NCI-H146 treated with DMSO at 0.1 percent for 48 hours (cell line): ENCODE measurements around the gene EFL1.
A peak's percentile ranks its signal among the peaks of the same experiment; 100 is the strongest.
"Not testable (repeated sequence)": the region's sequence is repeated elsewhere in the genome, so short reads cannot be mapped to it uniquely, and the experiment has no call there.

Experiments used
- DNase-seq: peaks from one replicate; lab custom pipeline; 2025; ENCODE audit not compliant: unreplicated experiment; lab: John Stamatoyannopoulos, UW

EFL1 gene

DNA sequence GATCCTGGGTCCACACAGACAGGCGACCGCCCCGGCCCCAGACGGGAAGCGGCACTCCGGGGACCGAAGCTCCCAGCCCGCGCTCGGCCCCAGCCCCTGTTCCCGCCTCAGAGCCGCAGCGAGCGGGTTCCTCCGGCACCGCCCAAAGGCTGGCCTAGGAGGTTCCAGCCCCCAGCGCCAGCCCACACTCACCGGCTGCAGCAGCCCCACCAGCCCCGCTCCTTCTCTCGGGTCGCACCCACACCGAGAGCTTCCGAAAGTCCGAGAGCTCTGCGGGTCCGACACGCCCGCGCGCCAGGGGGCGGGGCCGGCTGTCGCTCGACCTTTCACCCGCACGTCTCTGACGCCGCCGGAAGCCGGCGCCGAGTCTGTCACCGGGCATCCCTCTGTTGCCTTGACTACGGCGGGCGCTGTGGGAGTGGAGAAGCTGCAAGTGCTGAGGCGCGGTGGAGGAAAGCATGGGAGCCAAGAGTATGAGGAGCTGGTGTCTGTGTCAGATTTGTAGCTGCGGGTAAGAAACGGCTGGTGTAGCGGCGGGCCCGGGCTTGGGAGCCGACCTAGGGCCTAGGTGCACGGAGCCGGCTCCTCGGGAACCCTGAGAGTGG lies at the start of gene EFL1, which contains the start of gene SAXO2:
Gene EFL1 (minus strand): TSS at position 313 of the 605 bp plus-strand sequence. CDS start 956 bp downstream, outside the sequence.
Gene SAXO2 (plus strand): TSS at position 397 of the 605 bp plus-strand sequence. CDS start 62 bp downstream, at position 459.
- peak; percentile 61 for DNase-seq

DNA sequence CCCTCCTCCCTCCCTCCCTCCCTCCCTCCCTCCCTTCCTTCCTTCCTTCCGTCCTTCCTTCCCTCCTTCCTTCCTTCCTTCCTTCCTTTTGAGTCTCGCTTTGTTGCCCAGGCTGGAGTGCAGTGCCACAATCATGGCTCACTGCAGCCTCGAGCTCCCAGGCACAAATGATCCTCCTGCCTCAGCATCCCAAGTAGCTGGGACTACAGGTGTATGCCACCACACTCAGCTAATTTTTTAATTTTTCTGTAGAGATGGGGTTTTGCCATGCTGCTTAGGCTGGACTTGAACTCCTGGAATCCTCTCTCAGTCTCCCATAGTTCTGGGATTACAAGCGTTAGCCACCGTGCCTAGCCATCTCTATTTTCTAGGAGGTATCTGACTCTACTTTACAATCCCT lies 48.8 kb upstream of the EFL1 start:
- DNase-seq: not testable (repeated sequence)

DNA sequence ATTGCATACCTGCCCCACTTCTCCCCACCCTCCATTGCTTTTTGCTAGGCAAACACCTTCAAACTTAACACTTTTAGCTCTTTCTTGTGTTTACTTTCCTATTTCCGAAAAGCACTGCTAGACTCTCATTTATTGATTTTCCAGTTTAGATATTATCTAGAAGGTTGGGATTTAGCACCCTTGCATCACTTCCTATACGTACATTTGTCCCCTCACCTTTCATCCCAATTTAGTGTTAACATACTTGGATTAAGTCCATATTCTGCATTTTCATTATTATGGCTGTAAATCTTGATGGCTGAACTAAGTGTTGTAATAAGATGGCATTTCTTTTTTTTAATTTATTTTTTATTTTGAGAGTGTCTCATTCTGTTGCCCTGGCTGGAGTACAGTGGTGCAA lies 47.3 kb upstream of the EFL1 start:
- no peak for DNase-seq

DNA sequence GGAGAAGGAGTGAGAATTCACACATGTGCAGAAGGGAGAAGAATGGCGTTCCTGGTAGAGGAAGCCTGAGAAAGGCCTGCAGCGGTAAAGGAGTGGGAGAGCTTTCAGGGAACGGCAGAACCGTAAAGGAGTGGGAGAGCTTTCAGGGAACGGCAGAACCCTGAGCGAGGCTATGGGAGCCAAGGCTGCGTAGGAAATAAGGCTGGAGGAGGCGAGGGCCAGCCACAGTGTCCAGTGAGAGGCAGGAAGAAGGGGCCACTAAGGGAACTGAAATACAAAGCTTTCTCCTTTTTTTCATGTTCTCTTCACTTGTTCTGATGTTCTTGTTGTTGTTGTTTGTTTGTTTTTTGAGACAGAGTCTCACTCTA lies 45.2 kb upstream of the EFL1 start:
- DNase-seq: no peak

DNA sequence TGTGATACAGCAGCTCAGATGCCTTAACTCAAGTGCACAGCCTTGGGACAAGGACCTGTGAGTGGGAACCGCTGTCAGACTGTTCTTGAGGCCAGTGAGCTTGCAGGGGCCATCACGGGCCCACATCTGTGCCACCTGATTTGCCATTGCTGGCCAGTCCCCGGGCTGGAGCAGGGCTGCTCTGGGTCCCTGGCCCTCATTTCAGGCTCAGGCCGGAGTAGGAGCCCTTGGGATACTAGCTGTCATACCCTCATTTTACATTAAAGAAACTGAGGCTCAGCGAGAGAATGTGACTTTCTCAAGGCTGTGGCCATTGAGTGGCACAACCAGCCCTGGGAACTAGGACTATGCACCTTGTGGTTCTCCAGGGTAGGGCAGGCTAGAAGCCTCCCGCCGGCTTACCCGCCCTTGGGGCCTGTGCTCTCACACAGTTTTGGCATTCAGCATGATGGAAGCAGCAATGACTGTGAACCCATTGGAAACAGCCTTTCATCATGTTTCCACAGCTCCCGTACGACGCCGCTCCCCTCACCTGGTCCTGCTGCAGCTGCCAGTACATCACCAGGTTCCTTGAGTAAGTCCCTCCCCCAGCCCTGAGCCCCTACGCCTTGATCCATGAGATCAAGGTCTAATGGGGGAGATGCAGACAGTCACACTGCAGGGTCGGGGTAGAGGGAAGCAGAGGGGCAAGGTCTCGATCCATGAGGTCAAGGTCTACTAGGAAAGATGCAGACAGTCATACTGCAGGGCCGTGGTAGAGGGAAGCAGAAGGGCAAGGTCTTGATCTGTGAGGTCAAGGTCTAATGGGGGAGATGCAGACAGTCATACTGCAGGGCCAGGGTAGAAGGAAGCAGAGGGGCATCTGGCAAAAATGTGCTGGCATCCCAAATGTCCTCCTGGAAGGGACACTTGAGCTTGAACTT lies 44.5 kb upstream of the EFL1 start:
- no peak for DNase-seq

DNA sequence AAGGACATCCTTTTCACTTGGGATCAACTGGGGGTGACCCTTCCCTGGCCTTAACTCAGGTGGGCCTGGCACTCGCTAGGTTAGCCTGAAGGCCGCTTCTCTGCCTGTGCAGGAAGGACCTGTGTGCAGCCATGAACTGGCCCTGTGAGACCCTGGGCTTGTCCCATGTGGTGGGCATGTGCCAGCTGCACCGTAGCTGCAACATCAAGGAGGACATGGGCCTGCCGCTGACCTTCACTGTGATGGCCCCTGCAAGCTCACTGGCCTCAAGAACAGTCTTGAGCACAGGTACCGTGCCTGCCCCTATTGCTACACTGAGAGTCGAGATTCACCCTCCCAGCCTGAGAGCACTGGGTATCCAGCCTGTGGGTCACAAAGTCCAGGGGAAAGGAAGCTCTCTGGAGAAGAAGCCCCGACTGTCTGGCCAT lies 43.1 kb upstream of the EFL1 start:
- no peak for DNase-seq

DNA sequence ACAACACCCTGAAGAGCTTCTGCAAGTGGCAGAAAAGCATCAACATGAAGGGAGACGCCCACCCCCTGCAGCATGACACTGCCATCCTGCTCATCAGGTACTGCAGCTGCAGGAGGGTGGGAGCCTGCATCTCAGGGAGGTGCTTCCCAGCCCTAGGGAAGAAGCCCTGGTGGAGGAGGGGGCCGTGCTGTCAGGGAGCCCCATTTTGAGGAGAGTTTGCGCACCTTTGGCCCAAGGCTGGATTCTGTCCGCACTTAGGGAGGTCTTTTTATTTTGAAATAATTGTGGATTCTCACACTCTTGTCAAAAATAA lies 42.2 kb upstream of the EFL1 start:
- no peak for DNase-seq

DNA sequence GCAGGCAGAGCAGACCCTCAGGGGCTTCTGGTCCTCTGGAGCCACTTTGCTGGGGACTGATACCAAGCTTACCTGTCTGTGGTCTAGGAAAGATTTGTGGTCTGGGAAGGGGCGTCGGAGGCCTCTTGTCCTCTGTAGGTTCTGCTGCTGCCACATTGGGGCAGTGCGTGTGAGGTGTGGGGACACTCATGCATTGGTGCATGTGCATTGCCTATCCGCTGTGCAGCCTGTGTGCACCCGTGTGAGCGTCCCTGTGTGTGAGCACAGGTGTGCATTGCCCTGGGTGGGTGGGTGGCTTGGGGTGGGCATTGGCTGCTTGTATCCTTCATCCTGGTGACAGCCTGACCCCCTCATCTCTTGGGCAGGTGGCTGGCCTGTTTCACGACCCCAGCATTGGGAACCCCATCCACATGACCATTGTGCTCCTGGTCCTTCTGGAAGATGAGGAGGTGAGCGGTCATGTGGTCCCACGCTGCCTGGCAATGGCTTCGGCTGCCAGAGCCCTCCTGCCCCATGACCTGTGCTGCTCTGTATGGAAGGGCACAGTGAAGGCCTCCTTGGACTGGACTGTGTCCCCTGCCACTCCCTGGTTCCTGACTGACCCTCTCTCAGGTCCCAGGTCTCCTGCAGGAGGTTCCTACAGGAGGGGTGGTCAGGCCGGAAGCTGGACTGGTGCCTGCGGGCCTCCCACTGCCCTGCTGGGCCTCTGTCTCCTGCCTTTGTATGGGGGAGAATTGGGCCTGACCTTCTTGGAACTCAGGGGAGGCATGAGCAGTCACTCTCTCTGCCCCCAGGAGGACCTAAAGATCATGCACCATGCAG lies 41.6 kb upstream of the EFL1 start:
- DNase-seq: no peak

DNA sequence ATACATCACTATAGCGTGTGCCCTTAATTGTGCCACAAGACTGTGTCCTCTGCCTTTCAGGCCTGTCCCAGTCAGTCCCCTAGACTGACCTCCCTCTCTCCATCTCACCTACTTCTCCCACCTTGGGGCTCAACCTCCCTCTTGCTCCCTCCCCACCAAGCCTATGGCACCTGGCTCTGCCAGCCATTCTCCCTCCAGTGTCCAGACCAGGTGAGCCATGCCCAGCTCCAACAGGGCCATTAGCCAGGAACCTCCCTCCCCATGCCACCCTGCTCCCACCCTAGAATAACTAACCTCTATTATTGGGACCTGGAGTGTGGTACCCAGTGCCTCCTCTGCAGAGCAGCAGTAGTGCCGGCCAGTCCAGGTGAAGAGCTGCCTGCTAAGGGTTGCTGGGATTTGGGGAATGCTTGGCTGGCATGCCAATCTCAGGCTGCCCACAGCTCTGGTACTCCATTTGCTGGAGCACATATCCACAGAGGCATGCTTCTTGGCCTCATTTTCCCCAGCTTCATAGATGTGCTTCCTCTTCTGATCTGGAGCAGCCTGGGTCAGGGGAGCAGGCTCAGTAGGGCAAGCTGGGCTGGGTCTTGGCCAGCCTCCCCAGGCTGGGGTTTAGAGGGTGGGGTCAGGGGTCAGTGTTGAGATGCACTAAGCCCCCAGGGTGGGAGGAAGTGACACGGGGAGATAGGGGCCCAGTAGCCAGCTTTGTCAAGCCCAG lies 38.9 kb upstream of the EFL1 start:
- DNase-seq: no peak

DNA sequence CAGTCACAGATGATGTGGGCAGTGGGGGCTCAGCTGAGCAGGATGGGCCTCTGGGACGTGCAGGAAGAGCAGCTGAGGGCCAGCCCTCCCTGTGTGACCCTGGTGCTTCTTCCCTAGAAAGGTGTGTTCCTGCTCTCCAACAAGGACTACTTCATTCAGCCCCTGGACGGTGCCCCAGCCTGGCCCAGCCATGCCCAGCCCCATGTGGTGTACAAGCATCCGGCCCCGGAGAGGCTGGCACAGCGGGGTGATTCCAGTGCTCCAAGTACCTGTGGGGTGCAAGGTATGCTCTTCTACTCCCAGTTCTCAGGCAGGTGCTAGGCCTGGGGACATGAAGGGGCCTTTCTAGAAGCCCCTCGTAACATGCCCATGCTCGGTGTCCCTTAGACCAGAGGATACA lies 38.3 kb upstream of the EFL1 start:
- no peak for DNase-seq

DNA sequence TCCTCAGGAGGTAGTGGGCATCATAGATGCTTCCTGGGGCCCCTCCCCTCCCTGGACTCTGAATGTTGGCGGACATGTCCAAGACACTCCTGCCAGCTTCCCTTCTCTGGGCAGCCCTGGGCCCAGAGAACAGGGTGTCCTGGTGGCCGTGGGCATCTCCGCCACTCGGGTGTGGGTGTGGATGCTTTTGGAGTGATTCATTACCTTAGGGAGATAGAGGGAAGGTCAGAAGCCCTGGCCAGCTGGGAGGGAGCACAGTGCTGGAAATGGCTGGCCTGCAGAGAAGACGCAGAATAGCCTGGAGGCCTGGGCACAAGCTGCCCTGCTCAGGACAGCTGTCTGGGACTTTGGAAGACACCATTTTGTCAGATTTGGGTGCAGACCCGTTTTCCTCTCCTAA lies 37.8 kb upstream of the EFL1 start:
- not testable (repeated sequence) for DNase-seq

DNA sequence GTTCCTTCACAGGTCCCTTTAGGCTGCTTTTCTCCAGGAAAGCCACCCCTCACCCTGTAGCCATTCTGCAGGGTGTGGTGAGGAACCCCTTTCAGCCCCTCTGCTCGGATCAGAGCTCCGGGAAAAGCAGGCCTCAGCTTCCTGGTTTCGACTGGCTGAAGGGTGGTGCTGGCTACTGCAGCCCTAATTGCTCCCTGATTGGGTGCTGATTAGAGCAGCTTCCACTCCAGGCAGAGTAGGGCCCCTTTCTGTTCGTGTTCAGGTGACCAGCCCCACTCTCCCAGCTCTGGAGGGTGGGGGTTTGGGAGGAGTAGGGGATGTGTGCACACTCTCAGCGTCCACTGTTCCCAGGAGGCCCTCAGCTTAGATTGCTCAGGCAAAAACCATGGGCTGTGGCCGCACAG lies 37.0 kb upstream of the EFL1 start:
- not testable (repeated sequence) for DNase-seq

DNA sequence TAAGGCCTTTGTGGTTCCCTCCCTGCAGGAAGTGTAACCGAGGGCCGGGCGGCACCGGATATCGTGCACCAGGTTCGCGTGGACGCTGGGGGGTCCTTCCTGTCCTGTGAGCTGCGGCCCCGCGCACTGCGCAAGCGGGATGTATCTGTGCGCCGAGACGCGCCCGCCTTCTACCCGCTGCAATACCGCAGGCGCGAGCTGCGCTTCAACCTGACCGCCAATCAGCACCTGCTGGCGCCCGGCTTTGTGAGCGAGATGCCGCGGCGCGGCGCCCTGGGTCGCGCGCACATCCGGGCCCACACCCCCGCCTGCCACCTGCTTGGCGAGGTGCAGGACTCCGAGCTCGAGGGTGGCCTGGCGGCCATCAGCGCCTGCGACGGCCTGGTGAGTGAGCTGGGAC lies 36.0 kb upstream of the EFL1 start:
- DNase-seq: no peak

DNA sequence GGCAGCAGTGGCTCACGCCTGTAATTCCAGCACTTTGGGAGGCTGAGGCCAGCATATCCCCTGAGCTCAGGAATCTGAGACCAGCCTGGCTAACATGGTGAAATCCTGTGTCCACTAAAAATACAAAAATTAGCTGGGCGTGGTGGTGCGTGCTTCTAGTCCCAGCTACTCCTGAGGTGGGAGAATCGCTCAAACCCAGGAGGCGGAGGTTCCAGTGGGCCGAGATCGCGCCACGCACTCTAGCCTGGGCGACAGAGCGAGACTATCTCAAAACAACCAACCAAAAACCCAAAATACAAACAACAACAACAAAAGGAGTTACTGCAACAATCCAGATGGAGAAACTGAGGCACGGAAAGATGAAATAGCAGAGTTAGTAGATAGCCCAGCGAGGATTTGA lies 35.5 kb upstream of the EFL1 start:
- no peak for DNase-seq

DNA sequence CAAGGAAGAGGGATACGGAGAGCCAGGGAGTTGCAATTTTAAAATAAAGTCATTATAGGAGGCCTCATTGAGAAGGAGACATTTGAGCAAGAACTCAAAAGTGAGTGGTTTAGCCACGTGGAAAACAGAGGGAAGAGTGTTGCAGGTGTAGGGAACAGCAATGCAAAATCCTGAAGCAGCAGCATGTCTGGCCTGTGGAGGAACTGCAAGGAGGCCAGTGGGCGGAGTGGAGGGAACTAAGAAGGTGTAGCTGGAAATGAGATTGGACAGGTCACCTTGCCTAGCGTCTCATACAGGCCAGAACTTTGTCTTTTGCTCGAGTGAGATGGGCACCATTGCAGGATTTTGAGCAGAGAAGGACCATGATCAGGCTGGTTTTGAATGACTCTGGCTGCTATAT lies 35.0 kb upstream of the EFL1 start:
- DNase-seq: no peak

DNA sequence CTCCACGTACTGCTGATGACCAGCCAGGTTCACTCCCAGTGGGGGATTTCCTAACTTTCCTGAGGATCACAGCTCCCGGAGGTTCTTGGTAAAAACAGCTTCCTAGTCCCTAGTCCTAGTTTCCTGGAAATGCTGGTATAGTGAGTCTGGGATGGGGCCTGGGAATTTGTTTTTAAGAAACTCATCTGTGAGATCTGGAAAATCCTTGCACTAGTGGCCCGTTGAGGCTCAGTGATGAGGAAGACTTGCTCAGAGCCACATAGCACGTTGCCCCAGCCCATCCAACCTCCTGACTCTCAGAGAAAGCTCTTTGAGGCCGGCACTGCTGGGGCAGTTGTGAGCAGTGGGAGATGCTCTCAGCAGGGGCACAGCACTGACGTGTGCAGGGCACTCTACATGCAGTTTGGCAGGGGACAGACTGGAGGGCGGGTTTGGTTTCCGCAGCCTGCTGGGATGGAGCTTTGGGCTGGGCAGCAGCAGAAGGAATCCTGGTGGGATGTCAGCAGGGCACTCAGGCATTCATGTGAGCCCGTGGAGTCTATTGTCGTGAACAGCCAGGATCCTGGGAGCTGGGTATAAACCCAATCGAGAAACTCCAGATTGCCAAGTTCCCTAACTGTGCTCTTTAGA lies 31.6 kb upstream of the EFL1 start:
- peak; percentile 10 for DNase-seq

DNA sequence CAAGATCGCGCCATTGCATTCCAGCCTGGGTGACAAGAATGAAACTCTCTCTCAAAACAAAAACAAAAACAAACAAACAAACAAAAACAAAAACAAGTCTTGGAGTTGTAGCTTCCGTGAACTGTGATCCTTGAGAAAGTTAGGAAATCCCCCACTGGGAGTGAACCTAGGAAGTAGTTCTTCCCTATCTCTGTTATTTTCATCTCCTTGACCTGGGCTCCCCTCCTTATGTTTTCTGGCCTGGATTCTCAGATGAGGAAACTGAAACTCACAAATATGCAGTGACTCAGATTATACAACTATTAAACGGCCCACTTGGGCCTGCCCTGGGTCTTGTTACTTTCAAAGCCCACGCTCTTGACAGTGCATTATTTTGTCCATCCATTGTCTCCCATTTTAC lies 29.7 kb upstream of the EFL1 start:
- no peak for DNase-seq

DNA sequence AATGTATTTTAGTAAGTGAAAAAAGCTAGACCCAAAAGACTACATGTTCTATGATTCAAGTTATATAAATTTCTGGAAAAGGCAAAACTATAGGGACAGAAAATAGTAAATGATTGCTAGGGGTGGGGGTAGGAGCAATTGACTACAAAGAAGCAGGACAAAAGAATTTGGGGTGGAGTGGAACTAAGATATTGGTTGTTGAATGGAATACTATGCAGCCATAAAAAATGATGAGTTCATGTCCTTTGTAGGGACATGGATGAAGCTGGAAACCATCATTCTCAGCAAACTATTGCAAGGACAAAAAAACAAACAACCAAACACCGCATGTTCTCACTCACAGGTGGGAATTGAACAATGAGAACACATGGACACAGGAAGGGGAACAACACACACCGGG lies 25.7 kb upstream of the EFL1 start:
- DNase-seq: not testable (repeated sequence)

DNA sequence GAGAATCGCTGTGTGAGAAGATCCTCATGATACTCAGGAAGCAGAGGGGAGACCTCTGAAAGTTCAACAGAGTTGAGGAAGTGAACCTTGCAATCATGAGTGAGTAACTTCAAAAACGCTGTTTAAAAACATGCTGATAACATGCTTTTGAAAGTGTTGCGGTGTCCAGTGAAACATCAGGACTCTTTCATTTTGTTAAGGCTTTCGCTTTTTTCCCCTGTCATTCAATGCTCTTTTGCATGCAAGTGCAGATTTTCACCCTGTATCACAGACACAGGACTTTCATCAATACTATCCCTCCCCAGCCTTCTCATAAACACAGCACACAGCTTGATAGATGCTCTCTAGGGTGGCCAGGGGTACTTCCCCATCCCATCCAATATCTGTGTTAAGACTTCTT lies 23.9 kb upstream of the EFL1 start:
- not testable (repeated sequence) for DNase-seq

DNA sequence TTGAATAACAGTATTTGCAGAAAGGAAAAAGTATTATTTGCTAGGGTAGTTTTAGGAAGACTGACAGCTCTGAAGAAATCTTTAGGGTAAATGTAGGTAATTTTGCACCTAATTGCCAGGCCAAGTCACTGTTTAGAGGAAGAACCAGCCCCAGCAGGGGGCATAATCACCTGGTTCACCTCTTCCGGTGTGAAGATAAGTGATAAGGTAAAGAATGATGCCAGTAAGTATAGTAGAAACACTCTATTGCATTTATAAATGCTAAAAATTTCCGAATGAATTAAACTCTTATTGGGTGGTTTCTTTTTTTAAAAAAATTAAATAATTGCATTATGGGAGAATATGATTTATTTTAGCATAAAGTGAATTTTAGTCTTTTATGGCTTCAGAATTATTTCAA lies 21.8 kb upstream of the EFL1 start:
- DNase-seq: not testable (repeated sequence)

DNA sequence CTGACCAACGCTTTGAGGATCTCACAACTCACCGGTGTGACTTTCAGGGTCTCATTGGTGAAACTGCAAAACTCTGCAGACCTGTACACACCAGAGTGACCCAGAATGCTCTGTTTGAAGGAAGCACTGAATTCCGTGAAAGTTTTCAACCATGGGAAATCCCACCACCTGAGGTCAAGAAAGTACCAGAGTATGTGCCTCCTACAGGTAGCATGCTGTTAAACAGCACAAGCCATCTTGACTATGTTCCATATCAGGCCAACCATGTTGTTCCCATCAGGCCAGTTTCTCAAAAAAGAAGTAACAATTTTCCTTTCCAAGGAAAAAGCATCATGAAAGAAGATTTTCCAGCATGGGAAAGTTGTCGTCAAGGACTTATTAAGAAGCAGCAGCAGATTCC lies 19.9 kb upstream of the EFL1 start:
- DNase-seq: not testable (repeated sequence)
